Measurements from ENCODE around the gene ITGA4. TPM values are rescaled to one million over a fixed set of nuclear protein-coding genes. Genes with fewer than 3 reads are reported as not detected.
A peak's percentile ranks its signal among the peaks of the same experiment; 100 is the strongest.

The ITGA4 gene
- total RNA-seq, 4 donors from 2014 or later, result 2.0 to 7.8 (median 6.0) TPM

- H3K27me3 ChIP-seq, result no peaks in the 10 kb centered on the region
- intact Hi-C loops (cut with DNase I), result no loop called here
- H3K4me1 ChIP-seq, result no peaks in the 10 kb centered on the region
- TF ChIP-seq CTCF (IDR thresholded peaks at IDR 0.05), result no peak
- no peak for TF ChIP-seq POLR2A (IDR thresholded peaks at IDR 0.05)
- H3K36me3 ChIP-seq, result no peaks in the 10 kb centered on the region
- no peaks in the 10 kb centered on the region for H3K9me3 ChIP-seq
- no peak for DNase-seq
- WGBS, 2 donors, result 80 to 83% methylated on average over 2 of the region's 2 CpGs
- no peak overlapping the region for H3K4me3 ChIP-seq (replicated peaks in 1 of 3)
- no peak overlapping the region for H3K27ac ChIP-seq
Observed at GRCh38 chr2:181570059-181570458, 112.9 kb downstream of the ITGA4 start.

- H3K4me3 ChIP-seq (replicated peaks in 1 of 3), result no peak overlapping the region
- H3K9me3 ChIP-seq, result no peaks in the 10 kb centered on the region
- no peaks in the 10 kb centered on the region for H3K36me3 ChIP-seq
- intact Hi-C loops (cut with DNase I), result no loop called here
- no peak for DNase-seq
- 84 to 85% methylated on average over 4 of the region's 4 CpGs for WGBS, 2 donors
- TF ChIP-seq POLR2A (IDR thresholded peaks at IDR 0.05), result no peak
- peak in 1 of 6 experiments; percentile 14 for TF ChIP-seq CTCF (IDR thresholded peaks at IDR 0.05)
- H3K27ac ChIP-seq, result no peak overlapping the region
- no peaks in the 10 kb centered on the region for H3K4me1 ChIP-seq
- no peaks in the 10 kb centered on the region for H3K27me3 ChIP-seq
Observed at GRCh38 chr2:181570833-181571661, 113.9 kb downstream of the ITGA4 start.

GRCh38 chr2:181573140-181573736 lies 116.1 kb downstream of the ITGA4 start:
- Histone ChIP-seq H3K36me3 (no peaks in the 10 kb centered on the region), H3K4me1 (no peaks in the 10 kb centered on the region), H3K4me3 (replicated peaks in 1 of 3) (no peak overlapping the region), H3K27me3 (no peaks in the 10 kb centered on the region), H3K27ac (no peak overlapping the region), H3K9me3 (no peaks in the 10 kb centered on the region)
- 48% methylated on average over 4 of the region's 4 CpGs for WGBS, 2 donors
- intact Hi-C loops (cut with DNase I), result no loop called here
- TF ChIP-seq POLR2A (IDR thresholded peaks at IDR 0.05) (no peak), CTCF (IDR thresholded peaks at IDR 0.05) (peak in 2 of 6 experiments; percentile 21 to 27)
- no peak for DNase-seq

- Histone ChIP-seq H3K27me3 (no peaks in the 10 kb centered on the region), H3K4me1 (no peaks in the 10 kb centered on the region), H3K4me3 (replicated peaks in 1 of 3) (no peak overlapping the region), H3K36me3 (no peaks in the 10 kb centered on the region), H3K27ac (no peak overlapping the region), H3K9me3 (no peaks in the 10 kb centered on the region)
- DNase-seq, result no peak
- no peak for TF ChIP-seq CTCF (IDR thresholded peaks at IDR 0.05)
- no peak for TF ChIP-seq POLR2A (IDR thresholded peaks at IDR 0.05)
- intact Hi-C loops (cut with DNase I), result no loop called here
- 64 to 70% methylated on average over 7 of the region's 7 CpGs for WGBS, 2 donors
Observed at GRCh38 chr2:181574321-181574720, 117.1 kb downstream of the ITGA4 start.

GRCh38 chr2:181575024-181575649 lies 118.0 kb downstream of the ITGA4 start:
- intact Hi-C loops (cut with DNase I), result no loop called here
- 35 to 40% methylated on average over 7 of the region's 7 CpGs for WGBS, 2 donors

More at GRCh38 chr2:181575024-181575649, 118.0 kb downstream of the ITGA4 start:
- DNase-seq, result no peak
- H3K27ac ChIP-seq, result no peak overlapping the region
- no peak overlapping the region for H3K4me3 ChIP-seq (replicated peaks in 1 of 3)
- H3K9me3 ChIP-seq, result no peaks in the 10 kb centered on the region
- H3K36me3 ChIP-seq, result no peaks in the 10 kb centered on the region
- H3K27me3 ChIP-seq, result no peaks in the 10 kb centered on the region
- TF ChIP-seq POLR2A (IDR thresholded peaks at IDR 0.05), result no peak
- TF ChIP-seq CTCF (IDR thresholded peaks at IDR 0.05), result no peak
- no peaks in the 10 kb centered on the region for H3K4me1 ChIP-seq
